Measurements from ENCODE around the gene E2F4. TPM values are rescaled to one million over a fixed set of nuclear protein-coding genes. Genes with fewer than 3 reads are reported as not detected.

E2F4 gene
- total RNA-seq, 3 donors from 2014 or later = 70.5 to 77.4 (median 72.9) TPM

- DNase-seq (peak; percentile 89 to 92 (median 90)), ATAC-seq (peak; percentile 92)
- Histone ChIP-seq H3K4me3 (peak within 1 kb of the TSS; percentile 32), H3K9me3 (no peaks in the 10 kb centered on the region), H3K36me3 (ENCODE audit: low read depth) (peaks cover 28% of the 10 kb centered on the region), H3K4me1 (ENCODE audit: low read depth) (peaks cover 22% of the 10 kb centered on the region)
- peak; percentile 45 for TF ChIP-seq CTCF (IDR thresholded peaks at IDR 0.05)
- intact Hi-C loops (cut with DNase I, micrococcal nuclease) = no loop called here
Measured at GRCh38 chr16:67199011-67199807, 7.3 kb downstream of the E2F4 start, which contains the start of gene ELMO3. Gene ELMO3 (plus strand): TSS chr16:67199131. CDS start chr16:67199327, 196 bp downstream.

GRCh38 chr16:67199808-67200198 lies 7.8 kb downstream of the E2F4 start:
- intact Hi-C loops (cut with DNase I, micrococcal nuclease) = no loop called here
- DNase-seq = peak in 2 of 3 donors; percentile 62 to 68
- peak; percentile 44 for ATAC-seq
- H3K4me1 ChIP-seq (ENCODE audit: low read depth) = peaks cover 20% of the 10 kb centered on the region
- peak overlapping the region; percentile 32 for H3K4me3 ChIP-seq
- no peak for TF ChIP-seq CTCF (IDR thresholded peaks at IDR 0.05)
- H3K9me3 ChIP-seq = no peaks in the 10 kb centered on the region
- H3K36me3 ChIP-seq (ENCODE audit: low read depth) = peaks cover 28% of the 10 kb centered on the region

- H3K4me1 ChIP-seq (ENCODE audit: low read depth) = peaks cover 20% of the 10 kb centered on the region
- H3K4me3 ChIP-seq = no peak overlapping the region
- DNase-seq = no peak
- ATAC-seq = no peak
- no peaks in the 10 kb centered on the region for H3K9me3 ChIP-seq
- H3K36me3 ChIP-seq (ENCODE audit: low read depth) = peaks cover 28% of the 10 kb centered on the region
- no peak for TF ChIP-seq CTCF (IDR thresholded peaks at IDR 0.05)
- intact Hi-C loops (cut with DNase I, micrococcal nuclease) = no loop called here
Measured at GRCh38 chr16:67200491-67200890, 8.5 kb downstream of the E2F4 start.

GRCh38 chr16:67201411-67202345 lies 9.7 kb downstream of the E2F4 start:
- ATAC-seq (no peak), DNase-seq (no peak)
- Histone ChIP-seq H3K36me3 (ENCODE audit: low read depth) (peaks cover 21% of the 10 kb centered on the region), H3K9me3 (no peaks in the 10 kb centered on the region), H3K4me1 (ENCODE audit: low read depth) (peaks cover 20% of the 10 kb centered on the region), H3K4me3 (no peak overlapping the region)
- intact Hi-C loops (cut with DNase I, micrococcal nuclease) = no loop called here
- no peak for TF ChIP-seq CTCF (IDR thresholded peaks at IDR 0.05)

- Histone ChIP-seq H3K9me3 (no peaks in the 10 kb centered on the region), H3K36me3 (ENCODE audit: low read depth) (peaks cover 17% of the 10 kb centered on the region), H3K4me3 (no peak overlapping the region), H3K4me1 (ENCODE audit: low read depth) (peaks cover 20% of the 10 kb centered on the region)
- ATAC-seq (no peak), DNase-seq (no peak)
- no peak for TF ChIP-seq CTCF (IDR thresholded peaks at IDR 0.05)
- intact Hi-C loops (cut with DNase I, micrococcal nuclease) = no loop called here
Measured at GRCh38 chr16:67202426-67202825, 10.5 kb downstream of the E2F4 start.
